Measurements from ENCODE around the gene SLC25A25. TPM values are rescaled to one million over a fixed set of nuclear protein-coding genes. Genes with fewer than 3 reads are reported as not detected.

SLC25A25 gene
- total RNA-seq, 1 donor from 2014 or later = 13.5 TPM

Other genes starting within 250 kb of the SLC25A25 start
- gene ENG, start 213.6 kb upstream of the SLC25A25 start, total RNA-seq = 32.2 and 33.0 TPM in 2 replicates
- gene AK1, start 190.6 kb upstream of the SLC25A25 start, total RNA-seq = 17.2 and 20.8 TPM in 2 replicates
- 60.6 and 62.4 TPM in 2 replicates for gene ST6GALNAC6, start 168.6 kb upstream of the SLC25A25 start, total RNA-seq
- 30.8 and 31.6 TPM in 2 replicates for gene ST6GALNAC4, start 151.2 kb upstream of the SLC25A25 start, total RNA-seq
- gene PIP5KL1, start 137.5 kb upstream of the SLC25A25 start, total RNA-seq = 1.1 and 1.2 TPM in 2 replicates
- gene DPM2, start 130.4 kb upstream of the SLC25A25 start, total RNA-seq = 62.6 and 70.2 TPM in 2 replicates
- gene EEIG1, start 87.2 kb upstream of the SLC25A25 start, total RNA-seq = 39.8 and 43.4 TPM in 2 replicates
- gene NAIF1, start 912 bp upstream of the SLC25A25 start, total RNA-seq = 11.5 and 12.2 TPM in 2 replicates
- 87.7 and 89.2 TPM in 2 replicates for gene PTGES2, start 59.5 kb downstream of the SLC25A25 start, total RNA-seq
- not detected in 2 replicates for gene LCN2, start 81.2 kb downstream of the SLC25A25 start, total RNA-seq
- gene BBLN, start 92.0 kb downstream of the SLC25A25 start, total RNA-seq = 97.3 and 106 TPM in 2 replicates
- gene CIZ1, start 123.3 kb downstream of the SLC25A25 start, total RNA-seq = 154 and 158 TPM in 2 replicates
- 1.4 and 1.8 TPM in 2 replicates for gene DNM1, start 135.1 kb downstream of the SLC25A25 start, total RNA-seq
- 52.3 and 53.0 TPM in 2 replicates for gene GOLGA2, start 207.8 kb downstream of the SLC25A25 start, total RNA-seq
- gene SWI5, start 208.0 kb downstream of the SLC25A25 start, total RNA-seq = 10.4 and 13.3 TPM in 2 replicates